MG63 (cell line): ENCODE data around the gene STIM2. TPM values are rescaled to one million over a fixed set of nuclear protein-coding genes. Genes with fewer than 3 reads are reported as not detected.

ENCODE experiments used
- DNase-seq: peaks from one replicate; pipeline ENCODE4 v3.0.0-alpha.2; 2020
- H3K27me3 ChIP-seq: fragments of 250-450 bp; sonication (Bioruptor Pico); 2 replicates; pipeline ENCODE4 v1.5.1; 2020; ENCODE audit warnings: mild to moderate bottlenecking, moderate library complexity
- H3K36me3 ChIP-seq: fragments of 250-450 bp; sonication (Bioruptor Pico); 2 replicates; pipeline ENCODE4 v1.5.1; 2020; ENCODE audit warnings: mild to moderate bottlenecking, moderate library complexity
- H3K4me3 ChIP-seq: fragments of 250-450 bp; sonication (Bioruptor Pico); 2 replicates; pipeline ENCODE4 v1.5.1; 2020; ENCODE audit warnings: mild to moderate bottlenecking, moderate library complexity
- H3K9me3 ChIP-seq: fragments of 250-450 bp; sonication (Bioruptor Pico); 2 replicates; pipeline ENCODE4 v1.5.1; 2020; ENCODE audit warnings: mild to moderate bottlenecking, moderate library complexity
- total RNA-seq: library from RNA; depleted of rRNA; stranded (reverse); fragments of >200 nt; shearing (Covaris generic); gene quantifications from 2 replicates; pipeline ENCODE4 v1.2.3, GENCODE V29; 2014; ENCODE audit warnings: low replicate concordance

STIM2 gene
- total RNA-seq, 1 experiment from 2014 or later = 15.7 TPM

- H3K27me3 ChIP-seq = no peaks in the 10 kb centered on the region
- H3K36me3 ChIP-seq = no peaks in the 10 kb centered on the region
- DNase-seq = no peak
- H3K4me3 ChIP-seq = peak overlapping the region; percentile 55
- H3K9me3 ChIP-seq = no peaks in the 10 kb centered on the region
Observed at GRCh38 chr4:26859762-26860156, 882 bp upstream of the STIM2 start.

DNA sequence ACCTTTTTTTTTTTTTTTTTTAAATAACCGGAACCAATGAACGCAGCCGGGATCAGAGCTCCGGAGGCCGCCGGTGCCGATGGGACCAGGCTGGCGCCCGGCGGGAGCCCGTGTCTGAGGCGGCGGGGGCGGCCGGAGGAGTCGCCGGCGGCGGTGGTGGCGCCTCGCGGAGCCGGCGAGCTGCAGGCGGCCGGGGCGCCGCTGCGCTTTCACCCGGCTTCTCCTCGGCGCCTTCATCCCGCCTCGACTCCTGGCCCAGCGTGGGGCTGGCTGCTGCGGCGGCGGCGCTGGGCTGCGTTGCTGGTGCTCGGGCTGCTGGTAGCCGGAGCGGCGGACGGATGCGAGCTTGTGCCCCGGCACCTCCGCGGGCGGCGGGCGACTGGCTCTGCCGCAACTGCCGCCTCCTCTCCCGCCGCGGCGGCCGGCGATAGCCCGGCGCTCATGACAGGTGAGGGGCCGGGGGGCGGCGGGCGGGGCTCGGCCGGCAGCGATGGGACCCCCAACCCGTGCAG, 337 bp downstream of the STIM2 start:
- no peaks in the 10 kb centered on the region for H3K9me3 ChIP-seq
- DNase-seq = peak; percentile 48
- H3K36me3 ChIP-seq = no peaks in the 10 kb centered on the region
- H3K27me3 ChIP-seq = no peaks in the 10 kb centered on the region
- H3K4me3 ChIP-seq = peak overlapping the region; percentile 55

DNA sequence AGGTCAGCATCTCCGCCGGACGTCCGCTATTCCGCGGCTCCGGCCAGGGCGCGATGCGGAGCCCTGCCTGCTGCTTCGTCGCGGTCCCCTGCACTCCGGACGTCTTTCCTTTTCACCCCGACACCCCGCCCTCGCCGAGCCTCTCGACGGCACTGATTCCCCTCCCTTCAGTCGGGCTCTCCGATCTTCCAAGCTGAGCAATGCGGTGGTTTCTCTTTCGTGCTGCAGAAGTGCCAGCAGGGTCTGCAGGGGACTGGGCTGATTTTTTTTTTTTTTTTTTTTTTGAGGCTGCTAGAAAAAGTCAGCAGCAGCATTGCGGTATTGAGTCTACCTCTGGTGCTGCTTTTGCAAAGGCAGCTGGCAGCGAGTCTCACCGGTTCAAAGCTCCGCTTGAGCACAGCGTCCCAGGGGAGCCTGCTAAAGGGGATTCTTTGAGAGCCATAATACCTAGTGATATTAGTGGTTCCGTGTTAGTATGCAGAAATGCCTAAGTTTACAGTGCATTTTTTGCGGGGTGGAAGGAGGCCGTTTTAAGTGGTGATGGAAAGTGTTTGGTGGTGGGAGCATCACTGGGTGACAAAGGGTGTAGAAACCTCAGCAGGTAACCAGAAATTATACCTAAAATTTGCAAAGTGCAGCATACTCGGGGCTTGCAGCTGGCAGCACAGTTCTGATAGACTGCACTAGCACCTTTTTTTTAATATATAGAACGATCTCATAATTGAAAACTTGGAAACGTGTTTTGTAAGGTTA, 969 bp downstream of the STIM2 start:
- peak; percentile 58 for DNase-seq
- no peaks in the 10 kb centered on the region for H3K9me3 ChIP-seq
- no peaks in the 10 kb centered on the region for H3K36me3 ChIP-seq
- H3K4me3 ChIP-seq = peak overlapping the region; percentile 55
- H3K27me3 ChIP-seq = no peaks in the 10 kb centered on the region

DNA sequence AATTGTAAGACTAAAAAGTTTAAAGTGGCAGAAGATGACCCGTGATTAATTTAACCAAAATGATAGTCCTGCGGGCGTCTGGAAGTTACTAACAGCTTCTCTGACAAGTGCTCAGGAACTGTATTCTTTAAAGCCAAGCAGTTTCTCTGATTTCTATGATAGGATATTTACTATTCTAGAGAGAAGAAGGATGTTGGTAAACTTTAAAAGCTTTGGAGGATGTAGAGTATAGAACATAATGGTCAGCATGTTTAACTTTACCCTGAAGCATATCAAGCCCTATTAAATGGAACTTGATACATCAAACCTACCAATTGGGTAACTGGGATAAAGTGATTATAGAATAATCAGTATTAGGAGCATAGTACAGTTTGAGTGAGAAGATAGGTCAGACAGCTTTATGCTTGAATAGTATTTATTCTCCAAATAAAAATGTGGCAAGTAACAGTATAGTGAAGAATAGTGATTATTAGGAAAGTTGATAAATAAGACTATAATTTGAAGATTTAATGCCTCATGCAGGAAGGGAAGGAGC, 1.8 kb downstream of the STIM2 start:
- DNase-seq = no peak
- Histone ChIP-seq H3K4me3 (peak overlapping the region; percentile 55), H3K9me3 (no peaks in the 10 kb centered on the region), H3K36me3 (no peaks in the 10 kb centered on the region), H3K27me3 (no peaks in the 10 kb centered on the region)

- no peaks in the 10 kb centered on the region for H3K27me3 ChIP-seq
Observed at GRCh38 chr4:26863512-26863911, 2.9 kb downstream of the STIM2 start.

GRCh38 chr4:26864899-26865298, 4.3 kb downstream of the STIM2 start:
- Histone ChIP-seq H3K36me3 (no peaks in the 10 kb centered on the region), H3K27me3 (no peaks in the 10 kb centered on the region), H3K4me3 (no peak overlapping the region), H3K9me3 (no peaks in the 10 kb centered on the region)
- DNase-seq = no peak

More at GRCh38 chr4:26863512-26863911, 2.9 kb downstream of the STIM2 start:
- DNase-seq = no peak
- Histone ChIP-seq H3K9me3 (no peaks in the 10 kb centered on the region), H3K4me3 (peak overlapping the region; percentile 55), H3K36me3 (no peaks in the 10 kb centered on the region)

DNA sequence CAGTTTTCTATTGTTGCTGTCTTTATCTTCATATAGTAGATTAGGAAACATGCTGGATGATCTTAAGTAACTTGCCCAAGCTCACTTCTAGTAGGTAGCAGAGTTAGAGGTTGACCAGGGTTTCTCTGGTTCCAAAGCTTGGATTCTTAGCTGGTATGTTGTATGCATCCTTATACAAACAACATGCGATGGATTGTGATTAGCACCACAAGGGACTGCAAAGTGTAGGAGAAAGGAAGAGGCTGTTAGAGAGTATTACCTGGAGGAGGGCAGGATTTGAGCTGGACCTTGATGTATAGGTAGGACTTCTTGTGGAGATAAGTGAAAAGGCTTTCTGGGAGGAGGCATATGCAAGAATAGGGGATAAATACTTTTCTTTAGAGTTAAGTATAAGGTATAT, 5.6 kb downstream of the STIM2 start:
- Histone ChIP-seq H3K4me3 (no peak overlapping the region), H3K36me3 (no peaks in the 10 kb centered on the region), H3K9me3 (no peaks in the 10 kb centered on the region), H3K27me3 (no peaks in the 10 kb centered on the region)
- DNase-seq = no peak

DNA sequence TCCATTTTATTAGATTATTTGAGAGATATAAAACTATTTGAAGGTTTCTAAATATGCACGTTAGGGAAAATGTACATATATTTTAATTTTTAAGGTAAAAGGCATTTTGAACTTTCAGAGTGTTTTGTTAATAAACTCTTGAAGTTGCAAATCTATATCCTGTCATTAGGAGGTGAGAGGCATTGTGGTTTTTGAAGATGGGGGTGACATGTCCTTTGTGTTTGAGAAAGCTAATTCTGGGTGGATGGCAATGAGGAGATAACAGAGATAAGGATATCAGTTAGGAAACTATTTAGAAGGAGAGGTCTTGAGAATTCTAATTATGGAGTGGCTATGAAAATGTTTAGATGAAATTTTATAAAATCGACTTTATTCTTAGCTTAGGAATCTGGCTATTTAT, 6.1 kb downstream of the STIM2 start:
- Histone ChIP-seq H3K27me3 (no peaks in the 10 kb centered on the region), H3K36me3 (no peaks in the 10 kb centered on the region)

DNA sequence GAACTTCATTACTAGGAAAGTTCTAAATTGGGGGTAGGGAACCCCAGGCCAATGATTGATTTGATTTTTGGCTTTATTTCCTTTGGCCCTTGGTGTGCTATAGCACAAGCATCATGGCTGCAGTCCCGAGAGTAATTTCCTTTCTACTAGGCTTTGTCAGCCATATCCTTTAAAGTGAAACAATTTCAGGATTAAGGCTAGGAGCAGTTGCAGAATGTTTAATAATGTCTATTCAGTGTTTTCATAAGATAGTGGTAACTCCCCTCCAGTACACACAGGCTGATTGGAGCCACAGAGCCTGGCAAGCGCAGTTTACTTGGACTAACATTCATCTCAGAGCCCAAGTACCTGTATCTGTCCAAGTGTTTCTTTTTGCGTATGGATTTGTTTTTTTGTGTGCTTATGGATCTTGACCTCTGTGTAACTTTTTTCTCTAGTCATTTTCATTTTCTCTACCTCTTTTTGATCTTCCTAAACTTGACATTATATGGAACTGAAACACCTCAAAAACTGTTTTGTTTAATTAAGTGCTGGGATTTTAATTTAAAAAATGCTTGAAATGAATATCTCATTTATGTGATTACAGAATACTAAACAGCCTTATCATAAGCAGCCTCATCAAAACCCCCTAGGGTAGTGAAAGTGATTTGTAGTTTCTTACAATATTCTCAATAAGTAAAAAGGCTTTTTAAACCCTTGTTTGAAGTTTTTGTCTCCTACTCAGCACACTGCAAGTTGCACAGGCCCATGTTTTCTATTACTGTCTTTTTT, 7.5 kb downstream of the STIM2 start:
- Histone ChIP-seq H3K36me3 (no peaks in the 10 kb centered on the region), H3K9me3 (no peaks in the 10 kb centered on the region), H3K27me3 (no peaks in the 10 kb centered on the region), H3K4me3 (0 out of 2 replicates have a peak overlapping the region, but pooled peaks have one; percentile 2)
- DNase-seq = no peak

More for the DNA sequence above, 6.1 kb downstream of the STIM2 start:
- DNase-seq = no peak
- Histone ChIP-seq H3K4me3 (no peak overlapping the region), H3K9me3 (no peaks in the 10 kb centered on the region)

DNA sequence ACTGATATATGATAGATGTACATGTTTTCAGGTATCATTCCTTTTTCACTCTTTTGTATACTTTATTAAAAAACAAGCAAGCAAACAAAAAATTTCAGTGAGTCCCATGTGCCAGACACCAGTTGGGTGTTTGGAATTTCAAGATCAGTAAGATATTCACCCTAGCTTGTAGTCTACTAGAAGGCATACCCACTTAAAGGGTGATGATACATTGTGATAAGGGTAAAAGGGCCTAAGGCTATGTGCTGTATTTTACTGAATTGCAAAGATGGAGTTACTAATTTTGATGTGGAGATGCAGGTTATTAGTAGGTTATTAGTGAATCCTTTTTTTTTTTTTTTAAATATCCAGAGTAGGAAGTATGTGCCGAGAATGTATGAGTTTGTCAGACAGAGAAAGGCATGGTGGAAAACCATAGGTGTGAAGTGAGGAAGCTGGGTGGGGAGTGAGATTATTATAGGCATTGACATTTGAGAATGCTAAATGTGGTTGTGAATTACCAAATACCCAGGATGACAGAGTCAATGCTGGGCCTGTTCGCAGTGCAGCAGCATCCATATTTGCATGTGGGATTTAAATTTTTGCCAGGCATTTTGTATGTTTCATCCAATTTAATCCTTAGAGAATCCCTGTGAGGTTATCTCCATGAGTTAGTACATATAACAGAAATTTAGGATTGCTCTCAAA, 10.1 kb downstream of the STIM2 start:
- Histone ChIP-seq H3K4me3 (no peak overlapping the region), H3K9me3 (no peaks in the 10 kb centered on the region), H3K36me3 (no peaks in the 10 kb centered on the region), H3K27me3 (no peaks in the 10 kb centered on the region)
- no peak for DNase-seq

DNA sequence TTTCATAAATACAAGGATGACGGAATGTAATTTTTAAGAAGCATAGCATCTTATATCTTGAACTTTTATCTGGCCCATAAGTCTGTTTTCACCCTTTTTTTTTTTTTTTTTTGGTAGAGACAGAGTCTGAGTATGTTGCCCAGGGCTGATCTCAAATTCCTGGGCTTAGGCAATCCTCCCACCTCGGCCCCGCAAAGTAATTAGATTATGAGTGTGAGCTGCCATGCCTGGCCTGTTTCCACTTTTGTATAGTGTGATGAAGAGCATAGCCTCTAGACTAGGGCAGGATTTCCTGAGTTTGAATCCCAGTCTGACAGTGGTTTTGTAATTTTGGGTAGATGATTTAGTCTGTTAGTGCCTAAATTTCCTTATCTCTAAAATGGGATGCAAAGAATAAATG, 11.0 kb downstream of the STIM2 start:
- peak; percentile 59 for DNase-seq
- no peaks in the 10 kb centered on the region for H3K27me3 ChIP-seq
- no peaks in the 10 kb centered on the region for H3K36me3 ChIP-seq
- H3K9me3 ChIP-seq = no peaks in the 10 kb centered on the region
- no peak overlapping the region for H3K4me3 ChIP-seq

GRCh38 chr4:26873391-26874026, 12.9 kb downstream of the STIM2 start:
- Histone ChIP-seq H3K36me3 (no peaks in the 10 kb centered on the region), H3K9me3 (no peaks in the 10 kb centered on the region), H3K27me3 (no peaks in the 10 kb centered on the region), H3K4me3 (no peak overlapping the region)
- DNase-seq = no peak

DNA sequence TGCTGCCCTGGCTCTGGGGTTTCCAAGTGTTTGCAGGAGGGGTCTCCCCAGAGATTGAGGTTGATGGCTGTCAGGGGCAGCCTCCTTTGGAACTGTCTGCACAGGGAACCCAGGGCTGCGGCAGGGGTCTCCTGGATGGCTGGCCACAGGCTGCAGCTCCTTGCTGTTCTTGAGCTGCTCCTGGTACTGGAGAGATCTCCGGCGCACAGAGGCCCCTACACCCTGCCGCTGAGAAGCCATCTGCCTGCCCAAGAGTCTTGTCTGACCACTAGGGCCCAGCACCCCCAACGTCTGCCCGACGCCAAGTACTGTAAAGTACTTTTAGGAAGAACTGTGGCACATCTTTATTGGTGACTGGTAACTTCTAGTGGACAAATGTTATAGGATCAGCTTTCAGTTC, 13.5 kb downstream of the STIM2 start:
- H3K36me3 ChIP-seq = no peaks in the 10 kb centered on the region
- DNase-seq = no peak
- no peaks in the 10 kb centered on the region for H3K9me3 ChIP-seq
- no peaks in the 10 kb centered on the region for H3K27me3 ChIP-seq
- no peak overlapping the region for H3K4me3 ChIP-seq

DNA sequence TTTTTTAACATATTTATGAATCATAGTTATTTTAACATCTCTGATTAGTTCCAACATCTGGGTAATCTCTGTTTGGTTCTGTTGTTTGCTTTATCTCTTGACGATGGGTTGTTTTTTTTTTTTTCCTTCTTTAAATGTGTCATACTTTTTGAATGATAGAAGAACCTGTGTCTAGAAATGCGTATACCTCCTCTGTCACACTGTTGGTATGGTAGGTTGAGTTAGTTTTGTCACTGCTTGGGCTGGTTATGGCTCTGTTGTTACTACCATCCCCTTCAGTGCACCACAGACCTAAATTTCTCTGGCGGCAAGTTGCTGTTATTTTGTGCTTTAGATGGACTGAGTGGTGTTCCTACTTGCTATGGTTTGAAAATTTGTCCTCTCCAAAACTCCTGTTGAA, 16.8 kb downstream of the STIM2 start:
- H3K27me3 ChIP-seq = no peaks in the 10 kb centered on the region
- no peaks in the 10 kb centered on the region for H3K36me3 ChIP-seq
- H3K4me3 ChIP-seq = no peak overlapping the region

DNA sequence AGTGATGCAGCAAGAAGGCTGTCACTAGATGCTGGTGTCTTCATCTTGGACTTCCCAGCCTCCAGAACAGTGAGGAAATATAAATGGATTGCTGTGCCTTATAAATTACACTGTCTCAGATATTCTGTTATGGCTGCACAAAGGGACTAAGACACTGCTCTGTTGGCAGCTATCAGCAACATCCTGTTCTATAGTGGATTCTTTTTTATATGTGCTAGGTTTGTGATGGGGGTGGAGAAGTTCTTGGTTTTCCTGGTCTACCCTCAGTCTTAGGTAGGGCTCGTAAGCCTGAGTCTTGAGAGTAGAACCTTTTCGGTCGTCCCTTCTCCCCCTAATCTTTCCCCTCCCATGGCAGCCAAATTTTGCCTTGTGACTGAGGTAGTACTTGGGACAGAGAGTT, 17.3 kb downstream of the STIM2 start:
- Histone ChIP-seq H3K4me3 (no peak overlapping the region), H3K36me3 (no peaks in the 10 kb centered on the region), H3K9me3 (no peaks in the 10 kb centered on the region), H3K27me3 (no peaks in the 10 kb centered on the region)
- no peak for DNase-seq

More for the DNA sequence above, 16.8 kb downstream of the STIM2 start:
- no peak for DNase-seq
- no peaks in the 10 kb centered on the region for H3K9me3 ChIP-seq

DNA sequence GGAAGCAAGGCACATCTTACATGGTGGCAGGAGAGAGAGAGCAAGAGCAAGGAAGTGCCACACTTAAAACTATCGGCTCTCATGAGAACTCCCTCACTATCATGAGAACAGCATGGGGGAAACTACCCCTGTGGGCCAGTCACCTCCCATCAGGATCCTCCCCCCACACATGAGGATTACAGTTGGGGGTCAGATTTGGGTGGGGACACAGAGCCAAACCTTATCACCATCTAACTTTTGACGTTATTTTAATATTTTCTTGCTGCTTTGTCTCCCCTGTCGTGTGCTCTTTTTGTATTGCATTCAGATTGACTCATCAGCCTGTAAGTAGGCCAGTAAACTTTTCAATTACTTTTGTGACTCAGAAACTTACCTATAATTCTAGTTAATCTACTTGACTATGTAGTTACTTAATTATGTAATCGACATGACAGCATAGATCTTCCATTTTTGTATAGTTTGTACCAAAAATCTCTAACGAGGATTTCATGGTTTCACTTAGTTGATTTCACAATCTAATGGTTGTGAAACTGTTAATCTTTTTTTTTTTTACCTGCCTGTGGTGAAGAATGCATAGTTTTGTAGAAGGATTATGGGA, 18.3 kb downstream of the STIM2 start:
- no peaks in the 10 kb centered on the region for H3K36me3 ChIP-seq
- no peak overlapping the region for H3K4me3 ChIP-seq
- DNase-seq = no peak
- no peaks in the 10 kb centered on the region for H3K27me3 ChIP-seq
- H3K9me3 ChIP-seq = no peaks in the 10 kb centered on the region
